H1 (cell line): ENCODE results near the gene OTP. TPM values are rescaled to one million over a fixed set of nuclear protein-coding genes. Genes with fewer than 3 reads are reported as not detected.

Experiments used
- RNF2 ChIP-seq: fragments of 200-900, 300-1000 bp; sonication (generic); IDR thresholded peaks from 2 replicates; pipeline ENCODE4 v1.7.1; 2016; ENCODE audit warnings: borderline replicate concordance, low read depth, mild to moderate bottlenecking, antibody characterized with exemption, low read length; ENCODE audit not compliant: poor library complexity, severe bottlenecking; ENCODE audit errors: missing control alignments
- TBP ChIP-seq: IDR thresholded peaks from 2 replicates; pipeline ENCODE4 v1.6.1; 2011; ENCODE audit warnings: low read depth, low read length, improper control_type of control experiment
- YY1 ChIP-seq: IDR thresholded peaks from 2 replicates; pipeline ENCODE4 v1.6.1; 2011; ENCODE audit warnings: low read depth, mild to moderate bottlenecking, low read length
- polyA plus RNA-seq, 7 experiments: library from polyadenylated mRNA; depleted of rRNA in 3 of 7; stranded (reverse) in 5 of 7; unstranded in 2 of 7; fragments of >200 nt in 5 of 7; fragments of 200-250 nt in 2 of 7; gene quantifications; 1 replicate in 5 of 7; 2 replicates in 1 of 7; 4 replicates in 1 of 7; pipeline versions ENCODE4 v1.2.1 to v1.2.3, GENCODE V29; 2011 to 2013; ENCODE audit warnings: missing spikeins in 2 of 7, mixed read lengths in 2 of 7
- total RNA-seq: library from RNA; stranded (reverse); fragmentation: NEBNext Ultra II Directional; extraction: Animal tissue kit (Norgen Biotek cat#: 25700); gene quantifications from 2 replicates; pipeline ENCODE4 v1.2.1, GENCODE V29; 2021

OTP gene
- total and polyA plus RNA-seq, 2 of the 8 experiments (the other 6 are each of a cell fraction or from before 2014, with no cell fraction given): not detected

DNA sequence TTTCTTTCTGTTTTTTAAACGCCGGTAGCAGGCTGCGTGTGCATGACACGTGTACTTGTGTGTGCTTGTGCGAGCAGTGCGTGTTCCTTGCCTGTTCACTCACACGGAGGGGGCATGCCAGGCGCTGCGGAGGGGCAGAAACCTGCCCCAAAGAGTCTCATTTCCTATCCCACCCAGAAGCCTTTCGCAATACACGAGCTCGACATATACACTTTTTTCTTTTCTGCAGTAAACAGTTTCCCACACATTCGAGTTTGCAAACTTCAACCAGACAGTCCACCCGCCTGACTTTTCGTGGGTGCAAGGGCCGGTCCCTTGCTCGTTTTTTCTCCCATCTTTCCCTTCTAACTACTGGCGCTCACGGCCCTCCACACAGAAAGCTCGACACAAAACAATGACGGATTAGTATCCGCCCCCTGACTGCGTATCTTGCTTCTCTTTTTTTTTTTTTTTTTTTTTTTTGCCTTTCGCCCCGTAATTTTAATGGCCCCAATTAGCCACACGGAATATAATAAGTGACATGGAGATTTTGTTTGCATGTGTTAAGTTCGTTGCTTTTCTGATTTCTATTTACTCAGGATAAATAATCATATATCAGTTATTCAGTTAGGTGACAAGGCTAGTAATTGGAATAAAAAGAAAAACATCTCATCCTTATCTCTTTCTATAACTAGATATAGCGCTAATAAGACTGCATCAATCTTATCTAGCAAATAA, 5.3 kb upstream of the OTP start (continued):
- TF ChIP-seq RNF2: peak; percentile 65
- TF ChIP-seq TBP: no peak
- TF ChIP-seq YY1: no peak
